ENCODE results near the gene DUSP2.

The DUSP2 gene

DNA sequence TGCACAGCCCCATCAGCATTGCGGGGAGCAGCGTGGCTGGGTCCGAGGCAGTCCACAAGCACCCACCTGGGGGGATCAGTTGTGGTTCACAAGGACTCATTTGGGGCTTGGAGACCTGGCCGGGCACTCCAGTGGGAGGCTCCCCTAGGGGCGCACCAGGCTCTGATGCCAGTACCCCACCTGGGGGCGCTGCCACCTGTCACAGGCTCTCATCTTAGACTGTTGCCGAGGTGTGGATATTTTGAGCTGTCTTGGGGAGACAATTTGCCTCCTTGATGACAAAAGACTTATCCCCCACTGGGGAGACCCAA, 31.9 kb downstream of the DUSP2 start:
- no peak for DNase-seq

DNA sequence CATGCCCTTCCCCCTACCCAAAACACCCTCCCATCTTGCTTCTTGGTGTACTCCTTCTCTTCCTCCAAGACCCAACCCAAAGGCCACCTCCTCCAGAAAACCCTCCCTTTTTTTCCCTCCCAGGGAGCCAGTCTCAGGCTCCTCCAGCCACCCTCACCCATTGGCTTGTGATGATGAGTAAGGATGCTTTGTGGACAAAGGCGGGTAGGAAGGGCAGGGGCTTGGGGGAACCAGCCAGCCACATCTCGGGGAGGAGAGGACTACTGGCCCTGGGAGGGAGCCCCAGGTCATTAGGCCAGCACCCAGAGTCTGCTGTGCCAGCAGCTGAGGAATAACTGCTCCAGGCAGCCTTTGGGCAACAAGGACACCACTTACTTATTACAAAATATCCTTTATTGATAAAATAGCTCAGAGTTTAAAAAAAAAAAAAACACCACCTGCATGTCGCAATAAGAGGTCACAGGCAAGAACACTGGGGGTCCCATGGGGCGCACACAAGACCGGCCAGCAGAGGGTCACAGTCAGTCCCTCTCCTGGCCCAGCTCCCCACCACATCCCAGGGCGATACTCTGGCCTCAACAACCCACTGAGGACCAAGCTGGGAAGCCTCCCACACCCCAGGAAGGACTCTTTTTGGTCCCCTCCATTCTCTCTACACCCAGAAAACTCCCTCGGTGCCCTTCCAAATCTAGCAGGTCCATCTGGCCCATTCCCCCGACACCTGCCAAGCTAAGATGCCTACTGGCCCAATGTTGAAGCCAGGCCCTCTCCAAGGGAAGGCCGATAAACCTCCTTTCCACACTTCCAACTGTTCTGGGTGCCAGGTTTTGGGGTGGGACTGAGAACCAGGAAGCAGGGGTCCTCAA, 32.5 kb downstream of the DUSP2 start:
- DNase-seq: no peak

DNA sequence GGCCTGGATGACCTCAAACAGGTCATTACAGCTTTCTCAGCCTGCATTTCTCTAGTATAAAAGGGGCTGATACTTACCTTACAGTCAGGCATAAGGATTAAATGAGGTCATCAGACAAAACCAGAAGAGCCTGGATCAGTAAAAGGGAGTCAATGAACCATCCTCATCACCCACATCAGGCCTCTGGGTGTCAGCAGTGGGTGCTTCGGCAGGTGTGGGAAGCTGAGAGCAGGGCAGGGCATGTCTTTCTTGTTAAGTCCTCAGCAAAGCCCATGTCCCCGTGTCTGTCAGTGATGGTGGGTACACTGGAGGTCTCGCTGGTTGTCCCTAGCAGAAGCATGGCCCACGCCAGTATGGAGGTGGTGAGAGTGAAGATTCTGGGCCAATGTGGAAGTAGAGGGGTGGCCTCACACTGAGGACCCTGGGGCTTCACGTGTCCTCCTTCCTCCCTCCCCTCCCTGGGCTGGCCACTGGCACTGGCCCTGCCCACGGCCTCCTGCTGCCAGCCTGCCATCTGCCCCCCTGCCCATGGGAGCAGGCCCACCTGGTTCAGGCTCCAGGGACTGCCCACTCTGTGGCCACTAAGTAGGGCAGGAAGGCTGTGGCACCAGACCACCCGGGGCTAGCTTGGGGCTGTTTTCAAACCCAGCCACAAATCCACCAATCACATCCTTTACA, 33.3 kb downstream of the DUSP2 start:
- no peak for DNase-seq

DNA sequence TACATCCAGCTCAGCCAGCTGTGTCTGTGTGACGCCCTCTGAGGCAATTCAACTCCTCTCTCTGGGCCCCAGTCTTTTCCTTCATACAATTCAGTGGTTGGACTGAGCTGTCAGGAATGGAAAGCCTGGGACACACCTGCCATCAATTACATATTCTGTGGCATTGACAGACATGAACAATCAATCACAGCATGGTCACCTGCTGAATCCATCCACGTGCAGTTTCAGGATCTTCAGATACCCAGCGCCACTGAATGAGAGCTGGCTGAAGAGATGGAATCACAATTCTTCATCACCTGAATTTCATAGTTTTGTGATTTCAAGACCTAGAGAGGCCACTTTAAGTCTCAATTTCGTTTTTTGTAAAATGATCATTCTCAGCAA, 34.0 kb downstream of the DUSP2 start:
- no peak for DNase-seq

DNA sequence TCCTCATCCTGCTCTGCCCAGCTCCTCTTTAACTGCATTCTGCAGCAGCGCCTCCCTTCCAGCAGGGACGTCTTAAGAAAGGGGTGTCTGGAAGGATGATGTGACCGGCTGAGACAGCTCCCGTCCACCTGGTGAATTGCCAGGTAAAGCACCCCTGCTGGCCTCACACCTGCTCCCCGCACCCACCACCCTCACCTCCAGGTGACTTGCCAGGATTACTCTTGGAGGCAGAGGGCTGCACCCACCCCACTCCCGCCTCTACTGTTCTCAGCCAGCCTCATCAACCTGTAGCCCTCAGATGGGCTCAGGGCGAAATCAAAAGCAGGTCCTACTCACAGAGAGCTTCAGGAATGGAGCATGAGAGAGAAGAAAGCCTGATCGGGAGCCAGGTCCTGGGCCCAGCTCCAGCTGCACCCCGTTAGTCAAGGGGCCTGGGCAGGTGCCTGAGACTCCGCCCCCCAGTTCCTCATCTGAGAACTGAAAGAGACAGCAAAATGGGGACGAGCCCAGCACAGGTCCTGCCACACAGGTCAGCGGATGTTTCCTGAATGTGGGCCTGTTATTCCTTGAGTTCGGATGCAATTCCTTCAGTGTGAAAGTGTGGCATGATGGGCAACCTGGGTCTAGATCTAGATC, 34.5 kb downstream of the DUSP2 start:
- no peak for DNase-seq

DNA sequence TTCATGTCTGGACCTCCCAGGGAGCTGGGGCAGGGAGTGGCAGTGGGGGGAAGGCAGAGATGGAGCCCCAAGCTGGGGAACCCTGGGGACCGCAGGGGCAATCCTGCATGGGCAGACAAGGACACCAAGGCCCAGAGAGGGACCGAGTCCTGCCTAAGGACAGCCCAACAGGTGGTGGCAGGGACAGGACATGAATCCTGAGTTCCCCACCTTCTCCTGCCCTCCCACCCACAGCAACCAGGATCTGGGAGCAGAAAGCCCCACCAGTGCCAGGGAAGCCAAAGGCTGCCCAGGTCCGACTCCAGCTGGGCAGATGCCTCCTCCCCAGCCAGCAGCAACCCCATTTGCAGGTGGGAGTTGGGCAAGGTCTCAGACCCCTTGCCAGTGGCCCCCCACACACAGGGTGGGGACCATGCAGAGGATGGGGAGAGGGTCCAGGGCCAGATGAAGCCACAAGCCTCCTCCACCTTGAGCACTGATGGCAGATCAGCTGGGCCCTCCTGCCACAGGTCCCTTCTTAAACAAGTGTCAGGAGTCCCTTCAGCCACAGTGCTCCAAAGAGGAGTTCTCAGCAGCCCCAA, 35.2 kb downstream of the DUSP2 start:
- no peak for DNase-seq

DNA sequence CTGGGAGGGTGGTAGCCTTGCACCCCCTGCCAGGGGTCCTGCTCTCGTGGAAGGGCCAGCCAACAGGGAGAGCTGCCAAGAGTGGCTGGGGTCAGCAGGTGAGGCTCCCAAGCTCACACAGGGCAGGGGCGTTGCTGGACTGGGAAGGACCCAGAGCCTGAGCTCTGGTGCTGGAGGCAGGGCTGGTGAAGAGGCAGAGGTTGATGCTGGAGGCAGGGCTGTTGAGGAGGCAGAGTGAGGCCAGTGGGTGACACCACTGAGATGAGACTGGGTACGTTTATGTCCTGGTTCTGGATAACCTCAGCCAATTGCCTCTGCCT, 35.9 kb downstream of the DUSP2 start:
- no peak for DNase-seq

DNA sequence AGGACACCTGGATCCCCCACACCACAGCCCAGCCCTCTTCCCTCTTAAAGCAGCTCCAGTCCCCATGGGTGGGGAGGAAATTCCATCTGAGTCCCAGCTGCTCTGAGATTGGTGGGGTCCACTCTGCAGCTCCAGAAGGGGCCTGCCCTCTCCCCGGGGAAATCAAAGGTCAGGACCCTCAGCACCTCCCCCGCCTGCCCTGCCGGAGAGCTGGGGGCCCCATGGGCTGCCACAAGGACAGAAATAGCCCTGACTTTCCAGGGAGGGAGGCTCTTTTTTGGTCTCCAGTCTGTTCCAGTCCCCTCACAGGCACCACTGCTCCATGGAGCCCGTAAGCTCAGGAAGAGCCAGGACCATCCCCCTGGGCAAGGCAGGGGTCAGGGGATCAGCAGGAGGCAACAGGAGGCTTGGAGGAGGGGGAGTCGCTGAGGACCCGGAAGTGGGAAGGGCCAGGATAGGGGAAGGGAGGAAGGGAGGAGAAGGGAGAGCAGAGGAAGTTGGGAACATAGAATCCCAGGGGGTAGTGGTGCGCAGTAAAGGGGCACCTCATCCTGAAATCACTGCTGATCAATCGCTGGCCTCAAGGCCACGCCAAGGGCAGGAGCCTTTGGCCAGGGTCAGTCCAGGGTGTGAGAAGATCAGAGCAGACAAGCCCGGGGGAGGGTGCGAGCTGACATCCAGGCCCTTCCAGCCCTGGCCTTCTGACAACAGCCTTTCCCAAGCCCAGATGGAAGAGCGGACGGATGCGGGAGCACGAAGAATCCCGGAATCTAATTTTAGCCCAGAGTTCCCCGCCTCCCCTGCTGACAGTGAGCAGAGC, 36.5 kb downstream of the DUSP2 start:
- no peak for DNase-seq

DNA sequence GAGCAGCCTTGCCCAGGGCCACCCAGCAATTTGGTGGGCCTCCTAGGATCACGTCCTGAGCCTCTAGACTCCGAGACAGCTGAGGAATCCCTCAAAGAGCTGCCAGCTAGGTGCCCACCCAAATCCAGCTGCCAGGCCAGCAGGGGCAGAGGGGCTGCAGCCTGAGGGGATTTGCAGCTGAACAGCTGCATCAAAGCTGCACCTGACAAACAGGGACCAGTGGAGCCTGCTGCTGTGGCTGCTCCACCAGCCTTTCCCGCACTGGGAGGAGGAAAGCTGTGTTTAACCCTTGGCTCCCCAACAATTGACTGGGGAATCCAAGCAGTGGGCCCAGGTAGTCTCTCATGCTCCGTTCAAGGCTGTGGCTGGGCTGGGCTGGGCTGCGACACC, 37.1 kb downstream of the DUSP2 start:
- no peak for DNase-seq

DNA sequence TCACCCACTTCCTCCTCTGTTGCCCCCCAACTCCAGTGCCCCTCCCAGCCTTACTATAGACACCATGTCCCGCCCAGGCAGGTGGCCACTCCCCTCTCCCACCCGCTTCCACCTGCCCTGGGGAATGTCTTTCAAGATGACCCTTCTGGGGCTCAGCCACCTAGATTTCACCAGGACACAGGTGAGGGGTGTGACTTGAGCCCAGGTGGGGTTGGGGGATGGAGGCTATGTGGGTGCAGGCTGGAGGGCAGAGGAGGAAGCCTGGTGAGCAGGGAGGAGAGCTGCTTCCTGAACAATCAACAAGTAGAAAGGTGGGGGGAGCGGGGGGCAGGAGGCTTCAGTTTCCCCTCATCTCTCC, 37.6 kb downstream of the DUSP2 start:
- DNase-seq: no peak

DNA sequence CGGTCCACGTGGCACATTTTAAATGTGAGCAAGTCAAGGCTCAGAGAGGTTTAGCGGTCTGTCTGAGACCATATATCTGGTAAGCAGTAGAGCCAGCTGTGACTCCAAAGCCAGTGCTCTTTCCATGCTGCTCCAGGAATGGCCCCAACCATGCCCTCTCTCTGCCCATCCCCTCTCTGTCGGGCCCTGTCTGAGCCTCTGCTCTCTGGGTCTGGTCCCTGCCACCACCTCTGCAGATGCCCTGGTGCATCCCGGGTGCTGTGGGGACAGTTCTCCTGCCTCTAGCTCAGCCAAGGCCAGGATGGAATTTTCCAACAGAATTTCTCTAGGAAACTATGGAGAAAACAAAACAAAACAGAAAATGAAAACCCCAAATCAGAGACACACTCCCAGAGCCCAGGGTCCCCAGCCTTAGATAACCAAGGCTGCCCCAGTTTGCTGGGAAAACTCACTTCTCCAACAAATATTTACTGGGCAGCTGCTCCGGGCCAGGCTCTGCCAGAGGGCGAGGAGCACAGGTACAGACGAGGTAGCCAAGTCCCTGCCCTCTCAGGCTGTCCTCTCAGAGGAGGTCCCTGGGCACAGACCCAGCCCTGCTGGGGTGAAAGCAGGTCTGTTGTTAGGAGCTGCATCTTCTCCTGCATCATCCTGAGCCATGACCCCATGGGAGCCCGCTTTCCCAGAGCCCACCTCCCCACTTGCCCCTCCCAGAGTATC, 38.1 kb downstream of the DUSP2 start:
- DNase-seq: no peak

DNA sequence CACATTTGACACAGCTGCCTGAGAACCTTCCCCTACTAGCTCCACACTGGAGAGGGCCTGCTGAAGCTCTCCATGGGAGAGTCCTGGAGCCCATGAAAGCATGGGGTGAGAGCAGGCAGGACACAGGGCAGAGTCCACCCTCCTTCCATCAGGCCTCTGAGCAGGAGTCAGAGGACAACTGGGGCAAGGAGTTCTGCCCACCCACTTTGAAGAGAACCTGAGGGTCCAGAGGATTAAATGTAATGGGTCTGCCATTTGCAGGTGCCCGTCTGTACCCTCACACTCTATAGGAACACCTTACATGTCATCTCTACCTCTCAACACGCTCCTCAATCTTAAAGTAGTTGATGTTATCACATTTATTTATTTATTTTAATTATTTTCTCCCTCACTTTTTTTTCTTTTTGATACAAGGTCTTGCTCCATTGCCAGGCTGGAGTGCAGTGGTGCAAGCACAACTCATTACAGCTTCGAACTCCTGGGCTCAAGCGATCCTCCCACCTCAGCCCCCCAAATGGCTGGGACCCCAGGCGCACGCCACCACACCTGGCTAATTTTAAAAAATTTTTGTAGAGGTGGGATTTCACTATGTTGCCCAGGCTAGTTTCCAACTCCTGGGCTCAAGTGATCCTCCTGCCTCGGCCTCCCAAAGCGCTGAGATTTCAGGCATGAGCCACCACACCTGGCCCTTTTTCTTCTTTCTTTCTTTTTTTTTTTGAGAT, 39.1 kb downstream of the DUSP2 start:
- DNase-seq: no peak

DNA sequence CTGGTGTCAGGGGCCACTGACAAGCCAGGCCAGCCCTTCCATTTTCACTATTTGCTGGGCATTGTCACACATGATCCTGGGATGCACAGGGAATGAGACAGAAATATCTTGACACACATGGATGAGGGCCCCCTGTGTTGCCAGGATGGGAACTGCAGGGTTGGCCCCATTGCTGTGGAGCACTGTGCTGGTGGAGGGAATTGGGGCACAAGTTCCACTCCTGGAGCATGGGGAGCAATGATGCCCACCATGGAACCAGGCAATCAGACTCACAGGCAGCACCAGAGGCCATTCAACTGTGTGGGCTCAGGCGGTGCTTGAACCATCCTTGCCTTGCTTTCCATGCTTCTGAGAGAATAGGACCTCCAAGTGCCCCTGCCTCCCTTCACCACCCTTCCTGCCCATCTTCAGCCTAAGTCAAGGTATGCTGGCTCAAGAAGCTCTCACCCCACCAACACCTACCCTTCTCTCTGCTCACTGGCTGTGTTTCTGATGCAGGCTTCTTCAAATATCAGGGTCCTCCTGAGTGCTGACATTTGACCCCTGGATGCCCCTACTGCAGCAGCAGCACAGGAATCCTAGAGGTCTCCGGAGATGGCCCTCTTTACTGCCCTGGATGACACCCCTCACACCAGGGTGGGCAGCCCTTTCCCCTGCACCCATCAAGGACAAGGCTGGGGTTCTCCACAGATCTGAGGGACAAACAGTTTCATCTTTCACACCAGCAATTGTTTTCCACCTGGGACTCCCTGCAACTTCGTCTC, 39.9 kb downstream of the DUSP2 start:
- DNase-seq: no peak

DNA sequence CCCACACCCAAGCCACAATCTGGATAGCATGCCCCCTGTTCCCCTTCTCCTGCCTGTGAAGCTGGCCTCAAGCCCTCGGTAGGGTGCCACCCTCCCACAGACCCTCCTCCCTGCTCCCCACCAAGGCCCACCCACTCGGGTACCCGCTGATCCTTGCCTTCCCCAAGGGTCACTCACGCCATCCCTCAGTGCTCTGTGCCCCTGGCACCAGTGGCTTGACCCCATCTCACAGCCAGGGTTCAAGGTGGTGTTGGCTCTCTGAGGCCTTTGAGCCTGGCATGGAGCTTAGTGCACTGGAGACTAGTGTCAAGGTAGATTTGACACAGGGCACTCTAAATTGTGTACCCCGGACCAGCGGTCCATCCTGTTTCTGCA, 40.8 kb downstream of the DUSP2 start:
- no peak for DNase-seq

DNA sequence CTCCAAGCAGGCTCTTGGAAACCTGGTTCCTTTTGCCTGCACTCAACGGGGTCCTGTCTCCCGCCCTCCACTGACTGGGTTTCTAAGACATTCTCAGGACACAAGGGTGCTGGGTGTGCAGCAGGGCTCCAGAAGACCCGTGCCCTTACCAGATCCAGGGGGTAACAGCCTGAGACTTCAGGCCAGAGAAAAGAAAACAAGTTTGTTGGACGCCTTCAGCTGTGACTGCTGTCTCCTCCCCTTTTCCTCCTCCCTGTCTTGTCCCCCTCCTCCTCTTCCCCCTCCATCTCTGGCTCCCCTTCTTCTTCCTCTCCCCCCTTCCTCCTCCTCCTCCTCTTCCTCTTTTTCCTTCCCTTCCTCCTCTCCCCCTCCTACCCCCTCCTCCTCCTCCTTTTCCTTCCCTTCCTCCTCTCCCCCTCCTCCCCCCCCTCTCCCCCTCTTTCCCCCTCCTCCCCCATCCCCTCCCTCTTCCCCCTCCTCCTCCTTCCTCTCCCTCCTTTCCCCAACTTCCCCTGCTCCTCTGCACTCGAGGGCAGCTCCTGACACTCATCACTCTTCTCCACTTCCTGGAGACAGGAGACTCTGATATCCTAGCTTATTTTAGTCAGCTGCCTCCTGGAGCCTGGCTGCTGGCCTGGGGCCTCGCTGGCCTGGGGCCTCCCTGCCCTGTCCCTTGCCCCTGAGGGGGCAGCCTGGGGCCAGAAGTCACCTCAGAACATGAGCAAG, 41.3 kb downstream of the DUSP2 start:
- no peak for DNase-seq

DNA sequence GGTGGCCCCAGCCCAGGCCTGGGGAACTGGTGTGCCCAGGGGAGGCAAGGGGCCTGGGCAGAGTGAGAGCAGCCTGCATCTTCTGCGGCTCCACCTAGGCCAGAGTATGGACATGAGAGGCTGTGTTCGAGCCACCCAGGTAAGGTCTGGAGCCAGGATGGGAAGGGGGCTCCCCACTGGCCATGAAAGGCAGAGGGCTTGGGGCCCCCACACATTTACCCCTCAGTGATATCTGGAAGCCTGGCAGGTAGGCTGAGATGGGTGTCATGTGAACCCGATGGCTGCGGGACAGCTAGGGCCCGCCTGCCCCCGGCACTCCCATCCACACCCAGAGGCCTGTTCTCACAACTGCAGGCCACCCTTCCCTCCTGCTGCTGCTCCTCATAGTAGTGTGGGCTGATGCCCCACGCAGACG, 42.0 kb downstream of the DUSP2 start:
- DNase-seq: no peak

DNA sequence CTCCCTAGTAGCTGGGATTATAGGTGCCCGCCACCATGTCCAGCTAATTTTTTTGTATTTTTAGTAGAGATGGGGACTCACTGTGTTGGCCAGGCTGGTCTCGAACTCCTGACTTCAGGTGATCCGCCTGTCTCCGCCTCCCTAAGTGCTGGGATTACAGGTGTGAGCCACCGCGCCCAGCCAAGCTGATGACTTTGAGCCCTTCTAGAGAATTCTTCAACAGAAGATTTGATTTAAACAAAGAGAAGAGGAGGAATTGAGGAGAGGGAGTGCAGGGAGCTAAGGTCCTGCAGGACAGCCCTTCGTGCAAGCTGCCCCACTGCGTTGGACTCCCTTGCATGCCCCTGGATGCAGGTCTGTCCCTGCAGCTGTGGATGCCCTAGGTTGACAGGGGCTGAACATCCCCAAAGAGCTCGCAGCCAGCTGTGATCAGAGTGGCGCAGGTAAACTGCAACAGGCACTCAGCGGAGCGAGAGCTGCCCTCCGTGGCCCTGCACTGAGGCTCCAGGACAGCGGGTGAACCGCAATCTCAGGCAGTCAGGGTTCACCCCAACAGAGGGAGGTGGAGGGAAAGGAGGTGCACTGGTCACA, 42.5 kb downstream of the DUSP2 start:
- no peak for DNase-seq

DNA sequence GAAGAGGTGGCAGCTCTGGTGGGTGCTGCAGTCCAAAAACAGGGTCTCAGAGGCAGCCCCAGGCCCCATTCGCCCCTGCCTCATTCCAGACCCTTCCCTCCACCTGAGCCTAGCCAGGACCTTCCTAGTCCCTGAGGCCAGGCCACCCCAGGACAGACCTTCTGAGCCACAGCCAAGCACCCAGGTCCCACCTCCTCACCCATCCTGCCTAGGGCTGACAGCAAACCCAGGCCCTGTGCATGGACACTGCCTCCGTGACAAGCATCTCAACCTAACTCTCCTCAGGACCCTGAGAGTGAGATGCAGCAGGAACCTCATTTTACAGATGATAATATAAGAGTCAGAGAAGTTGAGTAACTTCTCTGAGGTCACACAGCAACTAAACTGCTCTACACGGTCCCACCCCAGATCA, 44.3 kb downstream of the DUSP2 start:
- DNase-seq: no peak

DNA sequence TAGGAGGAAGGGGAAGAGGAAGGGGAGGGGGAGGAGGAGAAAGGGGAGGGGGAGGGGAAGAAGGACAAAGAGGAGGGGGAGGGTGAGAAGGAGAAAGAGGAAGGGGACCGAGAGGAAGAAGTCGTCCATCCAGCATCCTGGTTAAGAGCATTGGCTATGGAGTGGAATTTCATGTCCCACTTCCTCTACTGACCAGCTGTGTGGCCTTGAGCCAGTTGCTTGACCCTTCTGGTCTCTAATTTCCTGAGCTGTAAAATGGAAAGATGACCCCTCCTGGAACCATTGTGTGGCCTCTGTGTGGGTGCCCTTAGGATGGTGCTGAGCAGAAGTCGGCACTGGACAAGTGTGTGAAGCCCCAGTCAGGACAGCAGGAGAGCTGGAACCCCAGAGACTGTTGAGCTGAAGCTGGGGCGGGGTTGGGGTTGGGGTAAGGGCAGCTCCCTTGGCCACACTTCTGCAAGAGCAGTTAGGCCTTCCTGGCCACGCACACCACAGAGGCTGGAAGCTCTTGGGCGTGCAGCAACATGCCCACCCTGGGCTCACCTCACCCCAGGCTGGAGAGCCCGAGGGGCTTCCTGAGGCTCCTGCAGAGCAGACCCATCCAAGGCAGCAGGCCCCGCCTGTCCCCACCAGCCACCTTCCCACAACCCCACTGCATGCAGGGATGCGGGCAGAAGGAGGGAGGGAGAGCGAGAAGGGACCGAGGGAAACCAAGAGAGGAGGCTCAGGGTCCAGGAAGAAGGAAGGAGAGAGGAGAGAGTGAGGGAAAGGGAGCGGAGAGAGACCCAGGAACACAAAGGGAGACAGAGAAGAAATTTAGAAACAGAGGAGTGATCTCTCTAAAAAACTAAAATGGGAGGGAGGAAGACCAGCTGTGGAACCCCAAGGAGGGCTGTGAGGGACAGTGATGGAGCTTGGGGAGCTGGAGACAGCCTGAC, 45.1 kb downstream of the DUSP2 start:
- DNase-seq: no peak
